Ovary (tissue), 3 donors: ENCODE measurements around the gene PARP14.

Experiments
- POLR2A ChIP-seq: fragments of 450-650 bp; IDR thresholded peaks from one replicate; pipeline ENCODE4 v1.6.1; 2017; ENCODE audit warnings: antibody characterized with exemption, mild to moderate bottlenecking, moderate library complexity
- TF ChIP-seq, protein P1 (sequence below), 3 donors: fragments of 450-650 bp in 2 of 3; fragments of 200-600 bp in 1 of 3; IDR thresholded peaks; one replicate each; pipeline versions ENCODE4 v1.5.1 to v1.8.0; 2016 to 2022; ENCODE audit warnings: antibody characterized with exemption in 3 of 3, mild to moderate bottlenecking in 1 of 3
- donor health status: DM: no; HTN: no; CAD: no.

DNA sequence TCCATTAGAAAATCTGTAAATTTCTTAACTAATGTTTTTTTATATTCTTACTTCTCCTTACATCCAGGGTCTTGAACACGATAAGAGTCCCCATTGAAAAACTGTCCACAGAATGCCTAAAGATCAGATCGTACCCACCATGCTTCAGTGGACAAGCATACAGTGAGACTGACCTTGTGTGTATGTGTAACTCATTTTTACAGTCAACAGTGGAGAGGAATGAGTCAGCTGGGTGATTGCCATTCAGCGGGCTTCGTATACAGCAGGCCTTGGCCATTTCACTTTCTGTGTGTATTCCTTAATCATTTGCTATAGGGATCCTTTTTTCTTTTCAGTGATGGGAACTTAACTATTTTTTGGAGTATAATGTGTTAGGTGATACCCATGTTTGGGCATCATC lies 10.6 kb downstream of the PARP14 start:
- TF ChIP-seq, protein P1, sequence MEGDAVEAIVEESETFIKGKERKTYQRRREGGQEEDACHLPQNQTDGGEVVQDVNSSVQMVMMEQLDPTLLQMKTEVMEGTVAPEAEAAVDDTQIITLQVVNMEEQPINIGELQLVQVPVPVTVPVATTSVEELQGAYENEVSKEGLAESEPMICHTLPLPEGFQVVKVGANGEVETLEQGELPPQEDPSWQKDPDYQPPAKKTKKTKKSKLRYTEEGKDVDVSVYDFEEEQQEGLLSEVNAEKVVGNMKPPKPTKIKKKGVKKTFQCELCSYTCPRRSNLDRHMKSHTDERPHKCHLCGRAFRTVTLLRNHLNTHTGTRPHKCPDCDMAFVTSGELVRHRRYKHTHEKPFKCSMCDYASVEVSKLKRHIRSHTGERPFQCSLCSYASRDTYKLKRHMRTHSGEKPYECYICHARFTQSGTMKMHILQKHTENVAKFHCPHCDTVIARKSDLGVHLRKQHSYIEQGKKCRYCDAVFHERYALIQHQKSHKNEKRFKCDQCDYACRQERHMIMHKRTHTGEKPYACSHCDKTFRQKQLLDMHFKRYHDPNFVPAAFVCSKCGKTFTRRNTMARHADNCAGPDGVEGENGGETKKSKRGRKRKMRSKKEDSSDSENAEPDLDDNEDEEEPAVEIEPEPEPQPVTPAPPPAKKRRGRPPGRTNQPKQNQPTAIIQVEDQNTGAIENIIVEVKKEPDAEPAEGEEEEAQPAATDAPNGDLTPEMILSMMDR (IDR thresholded peaks at IDR 0.05) = no peak
- TF ChIP-seq POLR2A = no peak
